ENCODE data around the gene MESP1. TPM values are rescaled to one million over a fixed set of nuclear protein-coding genes. Genes with fewer than 3 reads are reported as not detected.

MESP1 gene
- total RNA-seq, 1 donor: under 0.01 TPM

- no peak overlapping the region for H3K4me3 ChIP-seq (ENCODE audit: low read depth, low read length)
- no peak for TF ChIP-seq CTCF (IDR thresholded peaks at IDR 0.05; ENCODE audit: insufficient read depth, low read depth, low read length)
- no peak for DNase-seq (ENCODE audit: low read depth)
Observed at GRCh38 chr15:89707577-89707976, 43.5 kb downstream of the MESP1 start.

- DNase-seq (ENCODE audit: low read depth): no peak
- H3K4me3 ChIP-seq (ENCODE audit: low read depth, low read length): no peak overlapping the region
- no peak for TF ChIP-seq CTCF (IDR thresholded peaks at IDR 0.05; ENCODE audit: insufficient read depth, low read depth, low read length)
Observed at GRCh38 chr15:89704411-89704810, 46.6 kb downstream of the MESP1 start.

Small RNA genes within 50 kb of the gene (small RNA-seq; reads per million reads assigned to genes)
- gene RNU6-132P: not detected

Other genes with a start within 250 kb of the MESP1 start
- gene TICRR, start 175.8 kb downstream of the MESP1 start, total RNA-seq: 5.2 TPM in 2 replicates
- 12.2 and 13.4 TPM in 2 replicates for gene KIF7, start 95.8 kb downstream of the MESP1 start, total RNA-seq
- gene PLIN1, start 71.9 kb downstream of the MESP1 start, total RNA-seq: under 0.01 and 0.43 TPM in 2 replicates
- 3.9 and 8.2 TPM in 2 replicates for gene PEX11A, start 60.5 kb downstream of the MESP1 start, total RNA-seq
- under 0.01 TPM in 1 of 2 replicates, not detected in the other for gene WDR93, start 60.4 kb downstream of the MESP1 start, total RNA-seq
- 0.32 and 0.43 TPM in 2 replicates for gene MESP2, start 25.1 kb upstream of the MESP1 start, total RNA-seq
- gene ANPEP, start 63.6 kb upstream of the MESP1 start, total RNA-seq: 52.5 and 54.0 TPM in 2 replicates
- 49.6 and 73.0 TPM in 2 replicates for gene AP3S2, start 142.7 kb upstream of the MESP1 start, total RNA-seq
- 10.8 and 16.1 TPM in 2 replicates for gene ARPIN, start 161.7 kb upstream of the MESP1 start, total RNA-seq